Left cardiac atrium (tissue), 4 donors: ENCODE measurements around the gene INPP4B. TPM values are rescaled to one million over a fixed set of nuclear protein-coding genes. Genes with fewer than 3 reads are reported as not detected.

Source experiments
- ATAC-seq, 2 donors: fragments of 200-7000 bp; cut with Tn5 transposase; one replicate each; pipeline ENCODE4 v1.9.1; 2020; ENCODE audit warnings: mild to moderate bottlenecking in 2 of 2, moderate library complexity in 2 of 2
- DNase-seq: peaks from one replicate; pipeline ENCODE4 v3.0.0-alpha.2; 2020
- intact Hi-C, 2 donors: fragments of 100-400 bp; cut with DNase I; formaldehyde crosslinking; loops; one replicate each; pipeline versions ENCODE4 v1.14.1 to v1.15.1; 2022 to 2023
- total RNA-seq, 2 donors: library from RNA; stranded (reverse); fragmentation: NEBNext Ultra II Directional; extraction: Animal tissue kit (Norgen Biotek cat#: 25700); gene quantifications; one replicate each; pipeline ENCODE4 v1.2.1, GENCODE V29; 2021
- donor health status: DM: no; HTN: yes; CAD: no.
- donor health status: DM: no; HTN: yes; CAD: no; lungs with severe emphysema.
- donor health status: DM: yes; HTN: yes; CAD: no.
- donor health status: Dilated cardiomyopathy.

The INPP4B gene
- total RNA-seq, 2 donors from 2014 or later, result 9.0 to 11.0 TPM

DNA sequence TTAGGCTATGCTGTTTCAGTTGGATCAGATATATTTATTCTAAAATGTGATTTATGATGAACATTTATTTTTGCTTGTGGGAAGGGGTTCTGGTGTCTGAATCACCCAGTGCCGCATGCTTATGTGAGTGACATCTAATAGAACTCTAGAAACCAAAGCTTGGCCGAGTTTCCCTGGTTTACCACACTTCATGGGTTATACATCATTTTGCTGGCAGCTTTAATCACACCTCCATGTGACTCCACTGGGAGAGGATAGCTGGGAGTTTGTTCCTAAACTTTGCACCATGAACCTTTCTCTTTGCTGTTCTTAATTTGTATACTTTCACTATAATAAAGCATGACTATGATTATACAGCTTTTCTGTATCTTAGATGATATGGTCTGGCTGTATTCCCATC is 382.9 kb downstream of the INPP4B start:
- DNase-seq (no peak), ATAC-seq (no peak)
- intact Hi-C loops, result no loop called here

DNA sequence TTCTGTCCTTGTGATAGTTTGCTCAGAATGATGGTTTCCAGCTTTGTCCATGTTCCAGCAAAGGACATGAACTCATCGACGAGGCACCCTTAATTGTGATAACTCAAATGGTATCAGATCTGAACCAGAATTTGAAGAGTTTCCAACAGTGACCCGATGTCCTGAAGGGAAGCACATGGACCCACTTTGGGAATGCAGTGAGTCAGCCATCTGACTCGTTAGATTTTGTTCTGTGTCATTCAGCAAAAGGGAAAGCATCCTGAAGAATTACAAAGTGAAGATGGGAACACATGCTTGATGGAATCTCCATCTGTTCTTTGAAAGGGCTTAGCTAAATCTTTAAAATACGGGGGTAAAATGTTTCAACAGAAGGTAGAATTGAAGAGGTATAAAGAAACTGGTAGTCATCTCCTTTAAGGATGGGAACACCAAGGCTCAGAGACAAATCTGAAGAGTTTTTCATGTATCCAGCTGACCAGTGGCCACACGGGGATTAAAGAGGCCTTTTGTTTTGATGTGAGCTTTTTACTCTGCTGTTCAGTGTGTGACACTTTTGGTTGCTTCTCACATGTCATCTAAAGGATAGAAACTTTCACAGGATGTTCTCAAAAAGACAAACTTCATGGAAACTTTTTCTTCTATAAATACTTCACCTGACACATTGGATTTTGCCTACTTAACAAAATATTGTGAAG is 393.8 kb downstream of the INPP4B start:
- no peak for DNase-seq
- intact Hi-C loops, result no loop called here
- peak in 1 of 2 donors; percentile 23 for ATAC-seq

DNA sequence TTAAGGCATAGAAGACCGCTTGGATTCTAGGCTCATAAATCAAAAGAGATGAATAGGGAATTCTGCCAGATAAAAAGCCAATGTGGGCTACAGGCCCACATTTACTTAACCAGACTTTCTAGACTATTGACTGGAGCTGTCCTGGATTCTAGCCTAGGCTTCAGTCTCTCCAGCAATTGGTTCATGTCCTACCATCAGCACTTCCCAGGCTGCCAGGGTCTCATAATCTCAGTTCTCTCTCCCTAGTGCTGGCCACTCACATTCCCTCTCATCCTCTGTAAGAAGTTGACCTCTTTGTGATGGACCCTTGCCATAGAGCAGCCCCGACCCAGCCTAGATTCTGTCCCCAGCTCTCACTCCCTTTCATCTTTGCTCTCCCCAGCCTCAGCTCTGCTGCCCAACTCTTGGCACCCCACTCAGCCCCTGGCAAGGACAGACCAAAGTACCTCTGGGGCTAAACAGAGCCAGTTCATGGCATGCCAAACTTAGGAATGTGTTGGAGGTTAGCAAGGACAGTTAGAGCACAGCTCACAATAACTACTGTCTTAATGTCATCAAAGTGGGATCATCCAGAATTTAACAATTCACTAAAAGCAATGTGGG is 396.2 kb downstream of the INPP4B start:
- peak; percentile 41 to 69 for ATAC-seq
- intact Hi-C loops, result no loop called here
- no peak for DNase-seq

DNA sequence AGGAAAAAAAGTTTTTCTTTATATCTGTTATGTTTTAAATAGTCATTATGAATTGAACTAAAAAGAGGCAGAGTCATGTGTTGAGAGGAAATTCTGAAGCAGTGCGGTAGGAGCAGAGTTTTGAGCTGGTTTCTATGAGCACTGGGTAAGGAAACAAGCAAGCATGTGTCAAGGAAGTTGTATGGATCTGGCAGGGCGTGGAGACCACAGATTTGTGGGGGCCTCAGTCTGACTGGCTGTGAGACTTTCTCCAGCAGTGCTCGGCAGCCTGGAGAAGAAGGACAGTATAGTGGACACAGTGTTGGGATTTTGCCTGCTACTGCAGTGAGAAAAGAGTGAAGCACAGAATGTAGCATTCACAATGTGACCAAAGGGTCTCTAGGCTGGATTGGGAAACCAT is 399.1 kb downstream of the INPP4B start:
- intact Hi-C loops, result no loop called here
- DNase-seq (no peak), ATAC-seq (no peak)

DNA sequence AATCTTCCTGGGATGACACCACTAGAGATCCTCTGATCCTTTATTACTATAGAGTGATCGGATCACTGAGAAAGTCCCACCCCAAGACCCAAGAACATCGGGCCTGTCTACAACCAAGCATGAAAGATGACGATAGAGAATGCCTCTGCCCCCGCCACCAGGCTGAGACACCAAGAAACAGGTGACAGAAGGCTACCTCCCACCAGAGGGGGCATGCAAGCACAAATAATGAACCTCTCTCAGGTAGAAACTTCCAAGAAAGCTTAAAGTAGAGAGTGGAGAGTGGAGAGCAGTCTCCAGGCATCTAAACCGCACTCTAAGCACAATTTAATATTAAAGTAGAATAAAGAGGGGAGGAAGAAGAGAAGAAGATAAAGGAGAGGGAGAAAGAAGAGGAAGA is 402.6 kb downstream of the INPP4B start:
- DNase-seq, result no peak
- intact Hi-C loops, result no loop called here
- ATAC-seq, result no peak

DNA sequence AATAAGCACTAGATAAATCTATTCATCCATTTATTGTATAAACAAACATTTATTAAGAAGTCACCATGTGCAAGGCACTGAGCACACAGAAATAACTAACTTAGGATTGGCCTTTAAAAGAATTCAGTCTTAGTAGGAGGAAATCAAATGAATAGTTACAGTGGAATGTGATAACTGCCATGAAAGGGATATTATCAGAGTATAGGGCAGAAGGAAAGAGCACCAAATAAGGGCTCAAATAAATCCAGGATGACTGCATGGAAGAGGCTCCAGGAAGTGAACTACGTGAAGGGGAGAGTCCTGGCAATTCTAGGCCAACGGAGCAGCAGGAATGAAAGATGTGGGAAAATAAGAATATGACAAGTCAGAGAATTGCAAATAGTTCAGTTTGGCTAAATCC is 406.0 kb downstream of the INPP4B start:
- DNase-seq (no peak), ATAC-seq (no peak)
- intact Hi-C loops, result no loop called here

DNA sequence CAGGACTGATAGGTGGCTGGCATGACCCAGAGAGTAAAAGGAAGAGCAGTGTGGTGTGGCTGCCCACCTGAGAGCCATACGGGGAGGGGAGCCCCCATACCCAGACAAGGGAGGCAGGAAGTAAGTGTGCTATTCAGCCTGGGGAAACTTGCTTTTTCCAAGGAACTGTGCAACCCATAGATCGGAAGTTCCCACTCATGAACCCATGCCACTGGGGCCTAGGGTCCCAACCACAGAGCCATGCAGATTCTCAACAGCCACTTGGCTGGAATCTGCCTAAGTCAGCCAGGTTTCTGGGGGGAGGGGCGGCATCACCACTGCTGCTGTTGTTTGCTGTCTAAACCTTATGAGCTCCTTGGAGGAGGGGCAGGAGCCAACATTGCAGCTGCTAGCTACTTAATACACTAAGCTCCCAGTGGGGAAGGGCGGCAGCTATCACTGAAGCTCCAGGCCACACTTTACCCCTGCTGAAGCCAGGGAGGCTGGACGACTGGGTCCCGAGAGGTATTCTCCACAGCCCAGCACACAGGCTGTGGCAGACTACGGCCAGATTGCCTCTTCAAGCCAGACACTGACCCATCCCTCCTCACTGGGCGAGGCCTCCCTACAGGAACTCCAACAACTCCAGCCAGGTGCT is 410.4 kb downstream of the INPP4B start:
- intact Hi-C loops, result no loop called here
- DNase-seq, result no peak
- ATAC-seq, result no peak

DNA sequence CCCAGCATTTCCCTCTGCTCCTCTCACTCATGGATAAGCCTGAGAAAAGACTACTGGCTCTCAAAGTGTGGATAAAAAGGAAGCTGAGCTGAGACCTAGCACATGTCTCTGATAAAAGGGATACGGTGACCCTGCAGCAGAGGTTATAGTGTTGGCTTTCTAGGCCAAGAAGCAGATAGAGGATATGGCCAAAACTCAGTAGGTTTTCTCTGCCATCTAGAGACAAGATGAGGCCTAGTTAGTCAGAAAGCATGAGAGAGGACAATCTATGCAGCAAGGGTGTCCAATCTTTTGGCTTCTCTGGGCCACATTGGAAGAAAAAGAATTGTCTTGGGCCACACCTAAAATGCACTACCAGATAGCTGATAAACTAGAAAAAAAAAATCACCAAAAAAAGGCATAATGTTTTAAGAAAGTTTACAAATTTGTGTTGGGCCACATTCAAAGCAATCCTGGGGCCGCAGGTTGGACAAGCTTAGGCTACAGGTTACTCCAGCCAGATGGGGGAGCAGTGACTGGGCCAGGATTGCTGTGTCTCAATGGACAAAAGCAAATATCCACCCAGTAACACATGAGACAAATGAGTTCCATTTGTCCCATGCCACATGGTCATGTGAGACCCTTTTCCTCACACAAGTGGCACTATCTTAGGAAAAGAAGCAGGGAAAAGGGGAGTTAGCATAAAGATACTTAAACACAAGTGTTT is 411.4 kb downstream of the INPP4B start:
- no peak for ATAC-seq
- intact Hi-C loops, result no loop called here

DNA sequence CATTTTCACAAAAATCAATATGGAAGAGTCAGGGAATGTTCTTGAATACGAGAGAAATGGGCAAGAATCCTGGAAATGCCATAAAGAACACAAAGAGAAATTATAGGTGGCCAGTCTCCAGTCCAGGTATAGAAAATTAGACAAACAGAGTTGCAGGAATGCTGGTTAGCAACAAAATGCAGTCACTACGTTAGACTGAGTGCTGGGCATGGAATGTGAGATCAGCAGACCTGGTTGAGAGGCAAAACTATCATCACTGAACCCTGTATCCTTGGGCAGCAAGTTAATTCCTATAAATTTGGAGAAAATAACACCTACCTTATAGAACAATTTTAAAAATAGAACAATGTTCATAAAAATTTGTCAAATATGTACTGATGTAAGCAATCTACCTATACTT is 417.4 kb downstream of the INPP4B start:
- DNase-seq, result no peak
- no peak for ATAC-seq
- intact Hi-C loops, result no loop called here

More for the DNA sequence above, 411.4 kb downstream of the INPP4B start:
- DNase-seq, result no peak

DNA sequence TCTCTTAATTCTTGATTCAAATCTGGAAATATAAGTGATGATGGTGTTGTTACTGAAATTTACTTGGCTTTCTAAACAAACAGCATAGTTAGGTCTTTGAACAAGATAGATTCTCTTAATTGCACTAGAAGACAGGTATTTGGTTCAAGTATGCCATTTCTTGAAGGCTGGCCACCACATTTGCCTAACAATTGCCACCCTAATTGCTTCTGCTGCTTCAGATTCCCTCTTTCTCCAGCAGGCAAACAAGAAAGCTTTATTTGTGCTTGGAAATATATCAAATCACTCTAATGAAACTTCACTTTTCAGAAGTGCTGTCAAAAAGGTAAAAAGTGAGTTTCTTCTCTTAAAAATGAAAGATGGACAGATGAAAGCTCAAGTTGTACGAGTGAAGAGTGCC is 418.6 kb downstream of the INPP4B start:
- intact Hi-C loops, result no loop called here
- no peak for DNase-seq
- no peak for ATAC-seq

DNA sequence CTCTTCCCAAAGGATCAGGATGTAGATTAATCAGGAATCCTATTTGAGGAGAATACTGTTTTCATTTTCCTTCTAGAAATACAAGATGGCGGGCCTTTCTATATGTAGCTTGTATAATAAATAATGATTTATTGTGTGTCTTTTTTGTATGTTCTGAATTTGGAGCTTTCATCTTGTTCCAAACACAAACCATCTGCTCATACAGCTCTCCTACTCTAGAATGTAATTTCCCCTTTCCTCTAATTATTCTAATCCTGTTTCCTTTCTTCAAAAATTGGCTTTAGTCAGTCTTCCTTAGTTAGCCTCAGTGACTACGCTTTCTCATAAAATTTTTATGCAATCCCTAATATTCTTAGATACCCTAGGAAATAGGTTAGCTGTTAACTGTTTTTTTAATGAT is 422.2 kb downstream of the INPP4B start:
- ATAC-seq (no peak), DNase-seq (no peak)
- intact Hi-C loops, result no loop called here

DNA sequence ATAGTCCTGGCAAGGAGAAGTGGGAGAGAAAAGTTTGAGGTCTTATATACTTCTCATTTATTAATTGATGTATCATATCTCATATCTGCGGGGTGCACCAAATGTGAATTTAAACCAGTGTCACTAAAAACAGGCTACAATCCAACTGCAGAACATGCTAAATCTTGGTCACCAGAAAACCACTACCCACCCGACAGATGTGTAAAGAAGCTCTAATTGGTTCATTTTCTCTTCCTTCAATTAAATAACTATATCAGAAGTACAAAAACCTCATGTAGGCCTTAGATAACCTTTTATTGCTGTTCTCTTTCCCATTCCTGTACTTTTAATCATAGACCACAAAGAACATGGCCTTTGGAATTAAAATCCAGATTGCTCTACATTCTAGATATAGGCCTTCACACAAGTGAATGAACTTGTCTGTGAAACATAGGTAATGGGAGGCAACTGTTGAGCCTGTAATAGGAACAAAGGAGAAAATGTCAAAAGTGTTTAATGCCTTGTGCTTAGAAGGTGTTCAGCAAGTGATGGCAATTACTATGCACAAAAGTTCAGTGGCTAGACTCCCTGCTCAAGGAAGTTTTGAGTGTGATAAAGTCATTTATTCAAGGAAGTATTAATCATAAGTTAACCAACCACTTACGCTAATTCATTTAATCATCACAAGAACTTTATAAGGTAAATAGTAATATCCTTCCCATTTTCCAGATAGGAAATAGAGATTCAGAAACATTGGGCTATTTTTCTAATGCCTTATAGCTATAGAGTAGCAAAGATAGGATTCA is 425.6 kb downstream of the INPP4B start:
- DNase-seq (no peak), ATAC-seq (no peak)
- intact Hi-C loops, result no loop called here

DNA sequence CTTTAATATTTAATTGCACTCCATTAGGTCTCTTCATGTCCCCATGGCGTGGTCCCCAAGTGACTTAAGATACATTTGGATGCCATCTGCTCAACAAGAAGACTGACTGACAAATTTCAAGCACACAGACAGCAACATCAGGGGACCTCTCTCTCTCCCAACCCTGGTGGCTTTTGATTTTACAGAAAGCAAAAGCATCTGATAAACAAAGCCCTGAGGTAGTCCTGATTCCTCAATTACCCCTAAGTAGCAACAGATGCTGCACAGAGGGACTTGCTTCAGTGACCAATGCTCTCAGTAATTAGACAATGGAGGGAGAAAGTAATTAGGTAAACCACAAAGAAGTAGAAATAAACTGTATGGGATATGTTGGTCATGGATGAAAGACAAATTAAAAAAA is 426.4 kb downstream of the INPP4B start:
- no peak for ATAC-seq
- intact Hi-C loops, result no loop called here
- no peak for DNase-seq

DNA sequence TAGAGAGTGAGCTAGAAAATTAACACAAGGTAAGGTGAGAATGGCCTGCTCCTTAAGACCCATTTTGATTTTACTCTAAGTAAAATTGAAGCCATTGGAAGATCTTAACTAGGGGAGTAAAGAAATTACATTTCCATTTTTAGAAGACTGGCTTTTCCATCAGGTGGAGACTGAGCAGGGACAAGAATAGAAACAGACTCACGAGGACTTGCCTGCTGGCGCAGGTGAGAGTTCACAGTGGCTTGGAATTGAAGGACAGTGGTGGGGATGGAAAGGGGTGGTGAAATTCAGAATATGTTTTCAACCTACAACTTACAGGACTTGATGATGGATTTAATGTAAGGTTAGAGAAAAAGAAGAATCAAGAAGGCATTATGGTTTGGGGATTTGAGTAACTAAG is 427.4 kb downstream of the INPP4B start:
- no peak for DNase-seq
- ATAC-seq, result no peak
- intact Hi-C loops, result no loop called here

DNA sequence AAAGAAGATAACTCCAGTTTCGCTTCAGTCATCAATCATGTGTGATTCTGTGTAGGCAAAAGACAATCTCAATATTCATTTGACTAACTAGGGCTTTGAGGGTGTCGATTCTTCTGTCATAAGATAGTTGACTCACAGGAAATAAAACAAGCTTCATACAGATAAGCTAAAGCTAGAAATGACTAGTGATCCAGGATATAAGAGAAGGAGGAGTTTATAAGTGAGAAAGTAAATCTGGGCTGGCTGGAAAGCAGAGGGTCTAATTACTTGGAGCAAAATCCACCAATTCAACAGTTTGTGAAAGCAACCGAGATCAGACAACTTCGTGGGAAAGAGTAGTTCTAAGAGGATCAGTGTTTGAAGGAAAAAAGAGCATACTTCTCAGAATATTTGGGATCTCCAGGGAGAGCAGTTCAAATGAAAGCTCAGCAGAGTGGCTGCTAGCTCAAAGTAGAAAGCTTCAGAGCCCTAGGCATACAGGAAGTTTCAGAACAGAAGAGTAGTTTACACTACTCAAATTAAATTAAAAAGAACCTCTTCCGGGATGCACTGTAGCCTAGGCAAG is 429.3 kb downstream of the INPP4B start:
- DNase-seq, result no peak
- peak in 1 of 2 donors; percentile 77 for ATAC-seq
- intact Hi-C loops, result no loop called here

DNA sequence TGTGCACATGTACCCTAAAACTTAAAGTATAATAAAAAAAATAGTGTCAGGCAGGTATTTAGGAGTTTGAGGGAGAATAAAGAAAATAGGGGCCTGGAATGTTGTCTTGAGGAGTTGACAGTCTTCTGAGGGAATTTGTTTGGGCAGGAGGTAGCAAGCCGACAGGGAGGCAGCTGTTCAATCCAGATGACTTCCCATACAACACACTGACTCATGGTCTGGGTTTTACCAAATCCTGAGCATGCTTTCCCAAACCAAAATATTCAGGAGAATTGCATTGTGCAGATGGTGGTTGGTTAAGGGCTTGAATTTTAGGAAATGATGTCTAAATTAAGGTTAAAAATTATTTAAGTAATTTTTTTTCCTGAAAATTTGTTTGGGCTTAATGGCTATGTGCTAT is 430.0 kb downstream of the INPP4B start:
- intact Hi-C loops, result no loop called here
- DNase-seq, result no peak
- peak in 1 of 2 donors; percentile 78 for ATAC-seq

DNA sequence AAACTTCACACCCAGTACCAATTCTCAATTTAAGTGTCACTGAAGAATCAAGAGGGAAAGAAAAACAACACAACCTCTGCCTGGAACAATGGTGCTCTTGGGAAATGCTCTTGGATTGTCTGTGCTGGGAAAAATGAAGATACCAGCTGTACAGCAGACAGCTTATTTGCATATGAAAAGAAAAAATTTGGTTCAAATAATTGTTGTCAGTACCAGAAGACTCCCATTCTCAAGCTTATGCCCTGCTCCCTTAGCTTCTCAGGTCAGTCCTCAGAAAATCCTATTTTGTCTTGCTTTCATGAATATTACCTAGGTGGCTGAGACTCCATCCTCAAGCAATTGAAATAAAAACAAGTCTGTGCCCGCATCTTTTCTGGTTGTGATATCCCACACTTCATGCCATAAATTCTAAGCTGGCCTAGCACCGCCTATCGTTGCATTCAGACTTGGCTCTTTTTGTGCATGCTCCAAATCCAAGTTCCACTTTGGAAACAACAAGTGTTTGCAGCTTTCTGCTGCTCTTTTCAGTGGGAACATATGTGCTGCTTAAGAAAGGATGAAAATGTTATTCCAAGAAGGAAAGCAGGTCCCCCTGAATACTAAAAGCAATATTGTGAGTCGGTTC is 431.6 kb downstream of the INPP4B start:
- no peak for DNase-seq

DNA sequence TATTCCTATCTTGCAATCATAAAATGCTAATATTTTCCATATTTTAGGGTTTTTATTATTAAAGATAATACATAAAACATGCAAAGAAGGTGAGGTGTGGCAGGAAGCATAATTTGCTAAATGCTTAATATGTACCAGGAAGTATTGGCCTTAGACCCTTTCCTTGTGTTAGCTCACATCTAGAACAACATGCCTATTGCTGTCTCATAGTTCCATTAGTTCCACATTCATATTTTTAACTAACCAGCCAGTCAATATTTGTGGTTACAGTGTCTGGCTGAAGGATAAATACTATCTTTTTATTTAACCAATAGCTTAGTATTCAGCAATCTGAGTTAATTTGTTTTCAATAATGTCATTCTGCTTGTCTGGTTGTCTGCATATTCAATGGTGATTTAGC is 432.6 kb downstream of the INPP4B start:
- ATAC-seq (no peak), DNase-seq (no peak)
- intact Hi-C loops, result no loop called here

More for the DNA sequence above, 431.6 kb downstream of the INPP4B start:
- ATAC-seq, result no peak
- intact Hi-C loops, result no loop called here

DNA sequence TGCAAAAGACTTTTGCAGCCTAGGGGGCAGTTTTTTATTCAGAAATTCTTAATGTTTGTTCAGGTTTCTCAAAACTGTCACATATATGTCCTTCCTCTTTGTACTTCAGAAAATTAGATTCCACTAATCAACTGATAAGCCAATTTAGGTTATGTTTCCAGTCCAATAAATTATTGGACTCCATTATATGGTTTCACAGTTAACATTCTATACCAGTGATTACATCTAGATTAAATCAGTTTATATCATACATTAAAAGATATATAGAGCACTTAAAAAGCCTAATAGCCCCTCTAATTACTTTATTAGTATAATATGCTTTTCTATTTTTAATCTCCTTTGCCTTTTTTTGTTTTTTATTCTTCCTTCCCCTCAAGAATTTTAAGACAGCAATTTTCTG is 434.1 kb downstream of the INPP4B start:
- intact Hi-C loops, result no loop called here
- no peak for DNase-seq

More for the DNA sequence above, 434.1 kb downstream of the INPP4B start:
- no peak for ATAC-seq
